ENCODE measurements around the gene SSMEM1. TPM values are rescaled to one million over a fixed set of nuclear protein-coding genes. Genes with fewer than 3 reads are reported as not detected.

Gene SSMEM1
- total RNA-seq, 1 experiment from 2014 or later = not detected

DNA sequence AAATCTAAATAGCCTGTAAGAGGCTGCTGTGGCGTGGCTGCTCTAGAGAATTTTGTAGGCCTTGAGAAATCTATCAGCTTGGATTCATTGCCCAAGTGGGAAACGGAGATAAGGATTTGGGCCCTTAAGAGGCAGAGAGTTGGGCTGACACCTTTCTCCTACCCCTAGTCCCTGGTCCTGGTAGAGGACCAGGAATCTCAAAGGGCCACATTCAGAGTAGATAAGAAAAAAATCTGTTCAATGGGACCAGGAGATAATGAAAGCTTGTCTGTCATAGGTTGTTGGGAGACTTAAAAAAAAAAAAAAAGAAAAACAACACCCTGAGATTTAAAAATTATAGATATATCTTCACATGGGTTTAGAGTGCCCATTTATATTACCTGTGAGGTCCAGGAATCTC is 20.3 kb upstream of the SSMEM1 start:
- Histone ChIP-seq H3K36me3 (ENCODE audit: control insufficient read depth, insufficient read depth, low read length) (peaks cover 21% of the 10 kb centered on the region), H3K4me1 (ENCODE audit: control insufficient read depth, insufficient read depth, low read length) (no peaks in the 10 kb centered on the region), H3K27me3 (ENCODE audit: control insufficient read depth, insufficient read depth, low read length) (no peaks in the 10 kb centered on the region), H3K9me3 (ENCODE audit: control insufficient read depth, insufficient read depth, low read depth, low read length) (no peaks in the 10 kb centered on the region), H3K4me3 (ENCODE audit: low read depth in 2 of 2, low read length in 2 of 2) (no peak overlapping the region), H3K27ac (ENCODE audit: low read length) (no peak overlapping the region)
- TF ChIP-seq, protein P1, sequence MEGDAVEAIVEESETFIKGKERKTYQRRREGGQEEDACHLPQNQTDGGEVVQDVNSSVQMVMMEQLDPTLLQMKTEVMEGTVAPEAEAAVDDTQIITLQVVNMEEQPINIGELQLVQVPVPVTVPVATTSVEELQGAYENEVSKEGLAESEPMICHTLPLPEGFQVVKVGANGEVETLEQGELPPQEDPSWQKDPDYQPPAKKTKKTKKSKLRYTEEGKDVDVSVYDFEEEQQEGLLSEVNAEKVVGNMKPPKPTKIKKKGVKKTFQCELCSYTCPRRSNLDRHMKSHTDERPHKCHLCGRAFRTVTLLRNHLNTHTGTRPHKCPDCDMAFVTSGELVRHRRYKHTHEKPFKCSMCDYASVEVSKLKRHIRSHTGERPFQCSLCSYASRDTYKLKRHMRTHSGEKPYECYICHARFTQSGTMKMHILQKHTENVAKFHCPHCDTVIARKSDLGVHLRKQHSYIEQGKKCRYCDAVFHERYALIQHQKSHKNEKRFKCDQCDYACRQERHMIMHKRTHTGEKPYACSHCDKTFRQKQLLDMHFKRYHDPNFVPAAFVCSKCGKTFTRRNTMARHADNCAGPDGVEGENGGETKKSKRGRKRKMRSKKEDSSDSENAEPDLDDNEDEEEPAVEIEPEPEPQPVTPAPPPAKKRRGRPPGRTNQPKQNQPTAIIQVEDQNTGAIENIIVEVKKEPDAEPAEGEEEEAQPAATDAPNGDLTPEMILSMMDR (IDR thresholded peaks at IDR 0.05) = no peak
- no peak for TF ChIP-seq SIN3A (IDR thresholded peaks at IDR 0.05; ENCODE audit: borderline replicate concordance, insufficient read depth, low read depth, low read length)
- TF ChIP-seq TCF7L2 (IDR thresholded peaks at IDR 0.05; ENCODE audit: low read depth, low read length) = no peak
- TF ChIP-seq POLR2AphosphoS5 (IDR thresholded peaks at IDR 0.05; ENCODE audit: low read depth, low read length) = no peak
- TF ChIP-seq, protein P2, sequence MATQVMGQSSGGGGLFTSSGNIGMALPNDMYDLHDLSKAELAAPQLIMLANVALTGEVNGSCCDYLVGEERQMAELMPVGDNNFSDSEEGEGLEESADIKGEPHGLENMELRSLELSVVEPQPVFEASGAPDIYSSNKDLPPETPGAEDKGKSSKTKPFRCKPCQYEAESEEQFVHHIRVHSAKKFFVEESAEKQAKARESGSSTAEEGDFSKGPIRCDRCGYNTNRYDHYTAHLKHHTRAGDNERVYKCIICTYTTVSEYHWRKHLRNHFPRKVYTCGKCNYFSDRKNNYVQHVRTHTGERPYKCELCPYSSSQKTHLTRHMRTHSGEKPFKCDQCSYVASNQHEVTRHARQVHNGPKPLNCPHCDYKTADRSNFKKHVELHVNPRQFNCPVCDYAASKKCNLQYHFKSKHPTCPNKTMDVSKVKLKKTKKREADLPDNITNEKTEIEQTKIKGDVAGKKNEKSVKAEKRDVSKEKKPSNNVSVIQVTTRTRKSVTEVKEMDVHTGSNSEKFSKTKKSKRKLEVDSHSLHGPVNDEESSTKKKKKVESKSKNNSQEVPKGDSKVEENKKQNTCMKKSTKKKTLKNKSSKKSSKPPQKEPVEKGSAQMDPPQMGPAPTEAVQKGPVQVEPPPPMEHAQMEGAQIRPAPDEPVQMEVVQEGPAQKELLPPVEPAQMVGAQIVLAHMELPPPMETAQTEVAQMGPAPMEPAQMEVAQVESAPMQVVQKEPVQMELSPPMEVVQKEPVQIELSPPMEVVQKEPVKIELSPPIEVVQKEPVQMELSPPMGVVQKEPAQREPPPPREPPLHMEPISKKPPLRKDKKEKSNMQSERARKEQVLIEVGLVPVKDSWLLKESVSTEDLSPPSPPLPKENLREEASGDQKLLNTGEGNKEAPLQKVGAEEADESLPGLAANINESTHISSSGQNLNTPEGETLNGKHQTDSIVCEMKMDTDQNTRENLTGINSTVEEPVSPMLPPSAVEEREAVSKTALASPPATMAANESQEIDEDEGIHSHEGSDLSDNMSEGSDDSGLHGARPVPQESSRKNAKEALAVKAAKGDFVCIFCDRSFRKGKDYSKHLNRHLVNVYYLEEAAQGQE (IDR thresholded peaks at IDR 0.05; ENCODE audit: insufficient read depth in 1 of 2, low read depth in 2 of 2, low read length in 1 of 2) = no peak
- in situ Hi-C loops (cut with HindIII; ENCODE audit: low pct_unique_long_range_greater_than_20kb, low sequenced_read_pairs) (no loop called here), intact Hi-C loops (cut with micrococcal nuclease; ENCODE audit: unreplicated experiment) (no loop called here)
- no peak for DNase-seq (ENCODE audit: low read depth, low spot score)
- POLR2A ChIA-PET = interaction anchor here (0.6 kb wide), 1 partner anchor 20 kb away, joined by 10 read pairs; no protein-coding TSS in a partner anchor
- BruUV-seq (replicated peaks) = no TSS peak
- CTCF ChIA-PET = interaction anchor here (0.6 kb wide), 1 partner anchor 34 kb away, joined by 6 read pairs; no protein-coding TSS in a partner anchor
- no peak for ATAC-seq

DNA sequence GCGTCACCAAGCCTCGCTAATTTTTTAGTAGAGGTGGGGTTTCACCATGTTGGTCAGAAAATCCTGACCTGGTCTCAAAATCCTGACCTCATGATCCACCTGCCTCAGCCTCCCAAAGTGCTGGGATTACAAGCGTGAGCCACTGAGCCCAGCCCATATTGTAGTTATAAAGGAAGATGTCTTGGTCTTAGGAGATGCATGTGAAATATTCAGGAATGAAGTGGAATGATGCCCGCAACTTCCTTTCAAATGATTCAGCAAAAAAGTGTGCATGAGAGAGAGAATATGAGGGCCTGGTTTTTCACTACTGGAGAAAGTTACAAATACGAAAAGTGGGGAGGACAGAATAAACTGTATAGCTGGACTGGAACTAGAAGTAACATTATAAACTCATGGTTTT is 18.3 kb upstream of the SSMEM1 start:
- no peaks in the 10 kb centered on the region for H3K27me3 ChIP-seq (ENCODE audit: control insufficient read depth, insufficient read depth, low read length)
- ChIA-PET POLR2A (no interaction called here), CTCF (no interaction called here)
- in situ Hi-C loops (cut with HindIII; ENCODE audit: low pct_unique_long_range_greater_than_20kb, low sequenced_read_pairs) = no loop called here
- H3K9me3 ChIP-seq (ENCODE audit: control insufficient read depth, insufficient read depth, low read depth, low read length) = no peaks in the 10 kb centered on the region
- no peak for DNase-seq (ENCODE audit: low read depth, low spot score)
- no TSS peak for BruUV-seq (replicated peaks)
- no peak for ATAC-seq
- TF ChIP-seq, protein P1 (IDR thresholded peaks at IDR 0.05) = no peak
- TF ChIP-seq TCF7L2 (IDR thresholded peaks at IDR 0.05; ENCODE audit: low read depth, low read length) = no peak
- TF ChIP-seq, protein P2 (IDR thresholded peaks at IDR 0.05; ENCODE audit: insufficient read depth in 1 of 2, low read depth in 2 of 2, low read length in 1 of 2) = no peak
- no peak for TF ChIP-seq POLR2AphosphoS5 (IDR thresholded peaks at IDR 0.05; ENCODE audit: low read depth, low read length)
- no peak for TF ChIP-seq SIN3A (IDR thresholded peaks at IDR 0.05; ENCODE audit: borderline replicate concordance, insufficient read depth, low read depth, low read length)
- intact Hi-C loops (cut with micrococcal nuclease; ENCODE audit: unreplicated experiment) = no loop called here
- H3K4me3 ChIP-seq (ENCODE audit: low read depth in 2 of 2, low read length in 2 of 2) = no peak overlapping the region
- H3K27ac ChIP-seq (ENCODE audit: low read length) = no peak overlapping the region
- no peaks in the 10 kb centered on the region for H3K4me1 ChIP-seq (ENCODE audit: control insufficient read depth, insufficient read depth, low read length)
- H3K36me3 ChIP-seq (ENCODE audit: control insufficient read depth, insufficient read depth, low read length) = peaks cover 6% of the 10 kb centered on the region

All from Panc1 (cell line).